GM18511 (cell line): Measurements from ENCODE around the gene TMEM232.
"Not testable (repeated sequence)": the region's sequence is repeated elsewhere in the genome, so short reads cannot be mapped to it uniquely, and the experiment has no call there.

Source experiments
- ATAC-seq: cut with Tn5 transposase; IDR thresholded peaks from one replicate; pipeline ENCODE4 v1.9.1; 2021; ENCODE audit warnings: mild to moderate bottlenecking, moderate library complexity; ENCODE audit not compliant: unreplicated experiment

TMEM232 gene

DNA sequence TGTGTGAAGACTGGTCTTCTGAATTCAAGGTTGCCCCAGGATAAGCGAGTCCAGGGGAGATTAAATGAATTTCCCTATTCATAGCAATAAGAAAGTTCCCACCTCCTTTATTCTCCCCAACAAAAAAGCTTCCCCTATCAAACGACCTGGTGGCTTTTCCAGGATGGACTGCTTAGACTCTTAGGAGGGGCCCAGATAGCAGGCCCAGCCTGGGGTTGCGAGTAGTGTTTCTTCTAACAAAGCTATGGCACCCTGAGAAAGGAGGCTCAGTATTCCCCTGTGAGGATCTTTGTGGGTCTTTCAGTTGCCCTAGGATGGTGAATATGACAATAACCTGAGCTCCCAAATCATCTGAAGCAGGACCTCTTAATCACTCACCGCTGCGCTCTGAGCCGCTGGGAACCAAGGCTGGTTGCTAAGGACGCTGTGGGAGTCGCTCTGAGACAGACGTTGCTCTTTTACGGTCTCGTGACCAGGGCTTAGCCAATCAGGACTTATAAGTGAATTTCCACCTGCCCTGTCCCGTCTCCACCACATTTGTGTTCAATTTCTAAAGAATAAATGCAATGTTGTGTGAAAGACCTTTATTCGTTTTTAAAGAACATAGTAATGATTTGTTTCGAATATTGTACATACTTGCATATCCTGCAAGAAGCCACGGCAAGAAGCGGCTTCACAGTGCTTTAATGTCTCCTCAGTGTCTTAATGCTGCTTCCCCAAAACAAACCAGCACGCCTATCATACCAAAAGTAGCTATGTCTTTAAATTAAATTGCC lies at the start of gene TMEM232:
TSS of gene TMEM232 (minus strand) at position 423 of the 776 bp plus-strand sequence. CDS start 59,319 bp downstream, outside the sequence.
- ATAC-seq, result peak; percentile 100

DNA sequence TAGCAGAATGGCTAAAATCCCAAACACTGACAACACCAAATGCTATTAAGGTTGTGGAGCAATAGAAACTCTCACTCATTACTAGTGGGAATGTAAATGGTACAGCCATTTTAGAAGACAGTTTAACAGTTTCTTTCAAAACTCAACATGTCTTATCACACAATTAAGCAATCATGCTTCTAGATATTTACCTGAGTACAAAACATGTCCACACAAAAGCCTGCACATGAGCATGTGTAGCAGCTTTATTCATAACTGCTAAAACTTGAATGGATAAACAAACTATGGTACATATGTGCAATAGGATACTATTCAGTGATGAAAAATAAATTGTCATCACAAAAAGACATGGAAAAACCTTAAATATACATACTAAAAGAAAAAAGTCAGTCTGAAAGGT lies 43.8 kb upstream of the TMEM232 start:
- no peak for ATAC-seq

DNA sequence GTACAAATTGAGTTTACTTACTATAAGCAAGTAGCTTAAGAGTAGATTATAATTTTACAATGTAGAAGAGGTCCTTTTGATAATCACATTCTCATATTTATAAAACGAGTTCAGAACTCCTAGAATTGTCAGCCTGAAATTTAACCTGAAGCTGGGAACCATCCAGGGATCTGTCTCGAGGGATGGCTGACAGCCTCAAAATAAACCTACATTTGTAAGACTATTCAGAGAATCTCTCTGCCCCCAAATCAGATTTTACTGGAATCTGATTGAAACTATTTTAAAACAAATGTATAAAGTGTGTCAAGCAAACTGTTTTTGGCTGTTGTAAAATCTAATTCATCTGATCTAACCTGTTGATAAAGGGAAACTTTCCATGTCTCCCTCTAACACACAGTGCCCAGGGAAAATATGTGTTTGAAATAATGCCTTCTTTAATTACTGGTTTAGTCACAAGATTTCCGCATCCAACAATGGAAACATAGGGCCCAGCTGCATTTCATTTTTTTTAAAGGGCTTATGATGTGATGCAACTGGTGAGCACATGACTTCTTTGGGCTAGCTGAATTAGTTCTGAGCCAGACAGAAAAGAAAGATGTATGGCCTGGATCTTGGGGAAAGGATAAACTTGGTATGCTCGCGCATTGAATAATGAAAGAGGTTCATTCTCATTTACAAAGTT lies 42.7 kb upstream of the TMEM232 start:
- no peak for ATAC-seq

DNA sequence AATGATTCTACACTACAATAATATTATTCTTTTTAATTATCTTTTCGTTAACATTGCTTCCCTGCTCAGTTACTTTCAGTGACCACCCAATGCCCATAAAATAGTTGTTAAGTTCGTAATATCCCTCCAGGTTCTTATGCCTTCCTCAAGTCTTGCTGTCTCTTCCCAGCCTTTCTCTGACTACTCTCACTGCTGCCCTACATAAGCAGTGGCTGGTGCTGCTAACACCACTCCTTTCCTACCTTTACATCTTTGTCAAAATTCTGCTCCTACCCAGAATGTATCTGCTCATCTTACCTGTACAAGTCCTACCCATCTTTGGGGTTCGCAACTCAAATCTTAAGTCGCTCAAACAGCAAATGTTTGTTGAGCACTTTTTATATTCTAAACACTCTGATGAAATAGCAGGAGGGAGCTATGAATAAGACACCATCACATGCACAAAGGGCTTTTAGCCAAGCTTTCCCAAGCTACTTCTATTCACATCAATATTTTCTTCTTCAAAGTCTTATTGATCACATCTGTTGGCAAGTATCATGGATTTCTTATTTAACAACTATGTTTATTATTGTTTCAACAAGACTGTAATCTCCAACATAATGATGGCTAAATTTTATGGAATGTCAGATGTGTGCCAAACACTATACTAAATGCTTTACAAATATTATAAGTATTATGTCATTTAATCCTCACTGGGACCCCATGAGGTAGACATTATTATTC lies 41.8 kb upstream of the TMEM232 start:
- ATAC-seq, result no peak

DNA sequence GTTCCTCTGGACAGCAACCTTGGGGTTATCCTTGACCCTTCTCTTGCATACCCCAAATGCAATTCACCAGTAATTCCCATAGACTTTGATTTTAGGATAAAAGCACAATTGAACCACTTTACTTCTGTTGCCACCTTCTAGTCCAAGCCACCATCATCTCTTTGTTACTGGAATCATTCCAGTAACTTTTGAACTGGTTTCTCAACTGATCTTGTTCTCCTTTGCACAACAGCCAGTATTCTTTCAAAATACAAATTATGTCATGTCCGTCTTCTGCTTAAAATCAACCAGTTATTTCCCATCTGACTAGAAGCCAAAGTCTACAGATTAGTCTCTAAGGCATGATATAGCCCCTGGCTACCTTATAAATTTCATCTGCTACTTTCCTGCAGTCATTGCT lies 33.7 kb upstream of the TMEM232 start:
- no peak for ATAC-seq

DNA sequence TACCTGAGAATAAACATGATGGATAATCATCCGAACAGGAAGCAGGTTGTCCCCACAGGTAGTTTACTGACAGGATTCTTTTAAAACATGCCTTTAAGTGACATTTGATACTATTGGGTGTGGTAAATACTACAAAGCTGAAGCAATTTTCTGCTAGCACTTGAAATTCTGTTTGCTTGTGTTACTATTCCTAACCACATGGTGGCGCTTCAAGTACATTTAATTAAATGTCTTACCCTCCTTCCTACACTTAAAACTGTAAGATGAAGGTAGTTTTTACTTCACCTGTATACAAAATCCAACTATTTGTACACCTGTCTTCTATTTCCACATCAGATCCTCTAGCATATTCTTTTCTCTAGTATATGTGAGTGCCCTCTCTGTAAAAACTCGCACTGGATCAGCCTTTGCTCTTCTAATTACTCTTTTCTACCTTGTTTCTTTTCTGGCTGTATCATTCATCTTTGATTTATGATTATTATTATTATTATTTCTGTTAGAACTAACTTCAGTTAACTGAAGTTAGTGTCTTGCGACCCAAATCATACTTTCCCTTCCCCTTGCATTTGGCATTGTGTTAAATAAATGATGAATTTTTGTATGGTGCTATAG lies 30.8 kb upstream of the TMEM232 start:
- no peak for ATAC-seq

DNA sequence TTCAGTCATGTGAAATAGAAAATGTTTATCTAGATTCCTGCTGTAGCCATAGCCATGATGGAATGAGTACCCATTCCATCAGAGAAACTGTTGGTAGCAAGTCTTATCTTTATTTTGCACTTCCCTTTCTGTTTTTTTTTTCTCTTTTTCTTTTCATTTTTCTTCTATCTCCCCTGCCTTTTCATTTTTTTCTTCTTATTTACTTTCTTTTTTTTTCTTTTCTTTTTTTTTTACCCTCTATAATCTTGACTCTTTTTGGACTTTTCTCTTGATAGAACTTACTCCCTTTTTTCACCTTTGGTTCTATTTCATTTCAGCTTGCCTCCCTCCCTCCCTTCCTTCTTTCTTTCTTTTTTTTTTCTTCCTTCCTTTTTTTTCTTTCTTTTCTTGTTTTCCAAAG lies 27.7 kb upstream of the TMEM232 start:
- no peak for ATAC-seq

DNA sequence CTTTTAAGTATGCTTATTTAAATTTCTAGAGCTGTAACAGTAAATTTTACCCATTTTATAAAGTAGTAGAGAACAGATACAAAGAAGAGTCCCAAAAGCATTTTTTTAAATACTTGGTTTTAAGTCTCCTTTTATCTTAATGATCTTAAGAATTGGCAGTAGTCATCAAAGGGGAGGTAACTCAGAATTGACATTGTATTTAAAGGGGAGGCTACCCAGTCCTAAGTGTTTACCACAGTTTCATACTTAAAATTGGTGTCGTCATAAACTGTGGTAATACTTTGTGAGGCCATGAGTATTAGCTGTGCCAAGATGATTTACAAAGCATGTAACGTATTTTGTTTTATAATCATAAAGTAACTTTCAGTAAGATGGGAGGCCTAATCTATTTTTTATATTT lies 27.1 kb upstream of the TMEM232 start:
- ATAC-seq, result no peak

DNA sequence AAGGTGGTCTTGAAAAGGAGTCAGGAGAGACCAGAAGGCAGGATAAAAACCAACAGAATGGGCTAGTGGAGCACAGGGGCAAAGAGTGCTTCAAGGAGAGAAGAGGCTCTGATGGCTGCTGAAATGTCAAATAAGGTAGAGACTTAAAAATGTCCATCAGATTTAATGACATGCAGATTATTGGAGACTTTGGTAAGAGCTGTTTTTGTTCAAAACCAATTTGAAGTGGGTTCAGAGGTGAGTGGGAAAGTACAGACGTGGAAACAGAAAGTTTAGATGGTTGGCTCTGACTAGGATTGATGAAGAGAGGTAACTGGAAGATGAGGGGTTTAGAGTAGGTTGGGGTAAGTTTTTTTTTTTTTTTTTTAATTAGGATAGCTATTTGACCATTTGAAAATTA lies 26.5 kb upstream of the TMEM232 start:
- ATAC-seq, result peak; percentile 16

DNA sequence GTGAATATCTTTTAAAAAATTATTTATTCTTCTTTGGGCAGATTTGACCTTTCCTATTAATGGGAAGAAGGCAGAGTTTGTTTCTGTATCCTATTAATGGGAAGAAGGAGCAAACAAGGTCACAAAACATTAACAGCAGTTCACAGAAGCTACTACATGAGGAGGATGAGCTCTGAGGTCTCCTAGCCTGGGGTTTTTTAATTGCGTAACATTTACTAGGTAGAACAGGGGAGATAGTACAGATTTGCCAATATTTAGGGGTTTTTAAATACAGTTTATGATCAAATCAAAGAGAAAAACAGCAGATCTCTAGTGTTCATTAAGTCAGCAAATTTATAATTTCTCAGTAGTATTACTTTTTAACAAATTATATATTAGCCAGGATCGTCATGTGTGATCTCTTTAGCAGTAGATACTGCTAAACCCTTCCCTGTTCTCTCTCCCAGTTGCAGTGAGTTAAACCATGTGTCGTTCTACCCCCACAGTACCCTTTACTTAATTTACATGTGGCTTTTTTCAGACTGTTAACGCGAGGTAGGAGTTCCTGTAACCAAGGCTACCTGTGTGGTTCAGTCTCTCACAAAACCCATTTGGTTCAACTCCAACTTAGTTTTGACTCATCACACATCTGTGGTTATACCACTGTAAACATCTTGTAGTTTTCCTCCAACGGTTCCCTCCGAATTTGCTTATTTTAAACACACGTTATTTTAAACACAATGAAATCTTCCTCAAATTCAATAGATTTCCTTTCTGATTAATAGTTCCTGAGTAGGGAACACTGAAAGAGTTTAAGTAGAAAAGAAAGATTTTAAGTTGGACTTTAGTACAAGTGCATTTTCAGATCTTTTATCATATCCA lies 25.7 kb upstream of the TMEM232 start:
- ATAC-seq, result peak; percentile 97

DNA sequence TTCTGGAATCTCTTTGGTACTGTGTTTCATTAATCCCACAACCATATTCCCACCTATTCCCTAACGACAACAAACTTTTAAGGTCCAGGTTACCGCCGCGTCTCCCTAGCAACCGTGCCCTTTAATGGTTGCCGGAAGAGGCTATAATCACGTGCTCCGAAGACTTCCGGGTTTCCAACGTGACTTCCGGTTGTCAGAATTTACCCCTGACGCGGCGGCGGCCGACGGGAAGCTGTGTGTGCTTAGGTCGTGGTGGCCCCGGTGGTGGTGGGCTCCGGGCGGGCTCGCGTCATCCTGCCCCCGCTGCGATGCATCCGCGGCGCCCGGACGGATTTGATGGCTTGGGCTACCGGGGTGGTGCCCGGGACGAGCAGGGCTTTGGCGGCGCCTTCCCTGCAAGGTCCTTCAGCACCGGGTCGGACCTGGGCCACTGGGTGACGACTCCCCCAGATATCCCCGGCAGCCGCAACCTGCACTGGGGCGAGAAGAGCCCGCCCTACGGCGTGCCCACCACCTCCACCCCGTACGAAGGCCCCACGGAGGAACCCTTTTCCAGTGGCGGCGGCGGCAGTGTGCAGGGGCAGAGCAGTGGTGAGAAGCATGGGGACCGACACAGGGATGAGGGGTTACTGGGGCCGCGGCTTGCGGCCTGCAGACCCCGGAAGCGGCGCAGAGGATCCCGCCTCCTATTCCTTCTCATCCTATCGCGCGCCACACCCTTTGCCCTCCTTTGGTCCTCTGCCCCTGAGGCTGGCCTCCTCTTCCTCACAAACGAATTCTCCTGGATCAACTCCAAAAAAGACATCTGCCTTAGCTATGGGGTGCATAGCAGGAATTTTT lies 12.6 kb upstream of the TMEM232 start, which contains the start of gene SLC25A46:
TSS of gene SLC25A46 (plus strand) at position 196 of the 840 bp plus-strand sequence. CDS start at position 309, 113 bp downstream.
- ATAC-seq, result peak; percentile 97

DNA sequence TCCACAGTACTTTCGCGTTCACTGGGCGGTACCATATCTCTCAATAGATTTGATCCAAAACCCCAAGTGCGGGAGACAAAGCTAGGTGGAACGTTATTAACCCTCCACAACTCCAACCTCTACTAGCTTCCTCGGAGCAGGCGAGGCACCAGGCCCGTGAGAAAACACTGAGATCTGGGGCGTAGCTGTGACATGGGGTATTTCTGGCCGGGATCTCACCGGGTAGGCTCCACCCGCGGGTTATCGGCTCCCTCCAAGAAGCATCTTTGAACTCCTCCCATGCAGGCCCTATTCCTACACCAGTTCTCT lies 12.0 kb upstream of the TMEM232 start:
- peak; percentile 69 for ATAC-seq

DNA sequence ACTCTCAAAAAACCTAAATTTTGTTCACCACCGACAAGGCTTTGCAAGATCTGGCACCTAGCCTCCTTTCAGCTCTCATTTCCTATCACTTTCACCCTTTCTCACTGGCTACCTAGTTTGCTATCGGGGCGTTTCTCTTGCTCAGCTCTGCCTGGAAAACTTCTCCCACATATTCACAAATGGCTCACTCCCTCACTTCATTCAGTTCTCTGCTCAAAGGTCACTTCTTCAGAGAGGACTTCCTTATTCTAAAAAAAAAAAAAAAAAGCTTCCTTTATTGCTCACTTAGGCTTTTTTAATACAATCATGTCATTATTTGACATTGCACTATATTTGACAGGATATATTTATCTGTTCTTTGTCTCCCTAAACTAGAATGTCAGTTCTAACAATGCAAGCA lies 10.3 kb upstream of the TMEM232 start:
- ATAC-seq, result no peak

DNA sequence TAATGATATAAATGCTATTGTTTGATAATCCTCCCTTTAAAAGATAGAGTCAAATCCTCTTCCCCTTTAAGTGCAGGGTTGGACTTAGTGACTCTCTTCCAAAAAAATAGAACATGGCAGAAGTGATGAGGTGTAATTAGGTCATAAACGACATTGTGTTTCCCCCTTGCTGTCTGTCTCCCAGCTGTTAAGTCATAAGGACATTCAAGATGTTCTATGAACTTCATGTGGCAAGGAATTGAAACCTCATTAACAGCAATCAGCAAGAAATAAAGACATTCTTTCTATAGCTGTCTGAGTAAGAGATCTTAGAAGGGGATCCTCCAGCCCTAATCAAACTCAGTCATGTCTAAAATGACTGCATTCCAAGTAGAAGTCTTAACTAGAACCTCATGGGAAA lies 9.1 kb upstream of the TMEM232 start:
- ATAC-seq, result no peak

DNA sequence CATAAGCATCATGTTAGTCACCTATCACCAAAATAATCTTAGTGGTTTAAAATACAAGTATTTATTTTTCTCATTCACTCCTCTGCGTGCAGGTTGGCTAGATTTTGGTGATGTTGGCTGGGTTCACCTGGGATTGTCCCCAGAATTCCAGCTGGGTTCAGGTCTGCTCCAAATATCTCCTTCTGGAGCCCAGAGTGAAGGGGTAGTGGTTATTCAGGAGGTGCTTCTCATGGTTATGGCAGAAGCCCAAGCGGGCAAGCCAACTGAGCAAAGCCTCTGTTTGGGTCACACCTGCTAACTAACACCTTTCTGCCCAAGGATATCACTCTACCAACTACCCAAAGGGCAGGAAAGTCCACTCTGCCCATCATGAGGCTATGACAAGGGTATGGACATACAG lies 7.6 kb upstream of the TMEM232 start:
- ATAC-seq, result no peak

DNA sequence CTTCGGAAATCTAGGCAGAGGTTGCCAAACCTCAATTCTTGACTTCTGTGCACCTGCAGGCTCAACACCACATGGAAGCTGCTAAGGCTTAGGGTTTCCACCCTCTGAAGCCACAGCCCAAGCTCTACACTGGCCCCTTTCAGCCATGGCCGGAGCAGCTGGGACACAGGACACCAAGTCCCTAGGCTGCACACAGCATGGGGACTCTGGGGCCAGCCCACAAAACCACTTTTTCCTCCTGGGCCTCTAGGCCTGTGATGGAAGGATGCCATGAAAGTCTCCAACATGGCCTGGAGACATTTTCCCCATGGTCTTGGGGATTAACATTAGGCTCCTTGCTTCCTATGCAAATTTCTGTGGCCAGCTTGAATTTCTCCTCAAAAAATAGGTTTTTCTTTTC lies 5.0 kb upstream of the TMEM232 start:
- not testable (repeated sequence) for ATAC-seq

DNA sequence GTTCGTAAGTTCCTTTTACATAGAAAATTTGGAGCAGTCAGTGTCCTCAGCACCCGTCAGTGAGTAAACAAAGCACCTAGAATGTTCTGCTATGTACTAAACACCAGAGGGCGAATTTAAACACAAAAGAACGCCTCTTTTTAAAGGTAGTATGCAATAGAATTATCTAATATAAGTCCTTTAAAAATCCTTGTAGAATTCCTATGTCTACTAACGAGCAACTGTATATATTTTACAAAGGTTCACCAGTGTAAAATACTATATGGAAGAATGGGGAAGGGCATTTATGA lies 499 bp upstream of the TMEM232 start:
- ATAC-seq, result peak; percentile 76

DNA sequence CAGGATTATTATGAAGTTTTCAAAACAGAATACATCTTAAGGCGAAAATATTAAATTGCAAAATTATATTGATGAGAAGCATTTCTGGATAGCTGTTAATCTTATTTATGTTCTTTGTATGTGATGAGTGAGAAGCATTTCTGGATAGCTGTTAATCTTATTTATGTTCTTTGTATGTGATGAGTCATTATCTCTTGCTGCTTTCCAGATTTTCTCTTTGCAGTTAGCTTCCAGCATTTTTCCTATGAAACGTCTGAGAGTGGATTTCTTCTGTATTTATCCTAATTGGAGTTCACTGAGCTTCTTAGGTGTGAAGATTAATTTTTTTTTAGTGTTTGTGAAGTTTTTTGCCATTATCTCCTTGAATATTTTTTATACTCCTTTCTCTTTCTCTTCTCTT lies 8.2 kb downstream of the TMEM232 start:
- ATAC-seq, result no peak
